ENCODE results near the gene TBK1.

GRCh38 chr12:64531665-64532334, 79.9 kb downstream of the TBK1 start:
- no peak for TF ChIP-seq CTCF (IDR thresholded peaks at IDR 0.05)
- no peak for TF ChIP-seq POLR2AphosphoS5 (IDR thresholded peaks at IDR 0.05)
- TF ChIP-seq POLR2A (IDR thresholded peaks at IDR 0.05): no peak

All from upper lobe of left lung (tissue), 4 donors.